ENCODE results near the gene CPB1. TPM values are rescaled to one million over a fixed set of nuclear protein-coding genes. Genes with fewer than 3 reads are reported as not detected.

The CPB1 gene
- total and polyA plus RNA-seq, 2 of the 8 experiments (the other 6 are each of a cell fraction or from before 2014, with no cell fraction given) = not detected

- no peak within 1 kb of the TSS for H2BK120ac ChIP-seq (replicated peaks; ENCODE audit: low read depth, low read length)
- H2BK20ac ChIP-seq (ENCODE audit: low read length) = no peak within 1 kb of the TSS
- no peak within 1 kb of the TSS for H4K8ac ChIP-seq (ENCODE audit: extremely low read depth, insufficient read depth, low read length)
- no peaks in the 10 kb centered on the region for H3K79me2 ChIP-seq (ENCODE audit: control insufficient read depth in 1 of 2, insufficient read depth in 2 of 2, low read length in 2 of 2)
- no peak within 1 kb of the TSS for H2BK15ac ChIP-seq (ENCODE audit: low read length)
- H3K56ac ChIP-seq (replicated peaks; ENCODE audit: insufficient read length, low read depth, low read length) = no peak within 1 kb of the TSS
- H3K36me3 ChIP-seq (ENCODE audit: control insufficient read depth in 2 of 4, insufficient read depth in 4 of 4, low read length in 3 of 4) = no peaks in the 10 kb centered on the region
- H4K91ac ChIP-seq (replicated peaks; ENCODE audit: insufficient read length, low read length) = no peak within 1 kb of the TSS
- H2BK12ac ChIP-seq (ENCODE audit: low read depth, low read length) = no peak within 1 kb of the TSS
- no peak within 1 kb of the TSS for H3K14ac ChIP-seq (ENCODE audit: insufficient read length)
- no peak within 1 kb of the TSS for H3K9ac ChIP-seq (replicated peaks in 1 of 4; ENCODE audit: extremely low read depth in 1 of 4, low read depth in 3 of 4, low read length in 3 of 4)
- H2AK5ac ChIP-seq (ENCODE audit: low read depth, low read length) = no peak within 1 kb of the TSS
- no peak within 1 kb of the TSS for H3K18ac ChIP-seq (ENCODE audit: extremely low read depth, low read length)
- no peak within 1 kb of the TSS for H3K27ac ChIP-seq (ENCODE audit: low read depth, low read length)
- no peaks in the 10 kb centered on the region for H3K79me1 ChIP-seq (ENCODE audit: low read depth, low read length)
- H2AFZ ChIP-seq (ENCODE audit: low read length) = no peak within 1 kb of the TSS
- H4K5ac ChIP-seq (ENCODE audit: insufficient read length, low read depth, low read length) = no peak within 1 kb of the TSS
- ChIA-PET POLR2A (ENCODE audit: partially characterized antibody) (no interaction called here), CTCF (ENCODE audit: partially characterized antibody) (interaction anchor here (0.7 to 12.1 kb wide), 4 partner anchors 15 to 762 kb away, joined by 4 to 189 read pairs (median 11); no protein-coding TSS in a partner anchor)
- no peak within 1 kb of the TSS for H2BK5ac ChIP-seq (ENCODE audit: low read depth, low read length)
- FAIRE-seq (no peak), DNase-seq (ENCODE audit: low read depth in 1 of 2, low spot score in 2 of 2) (no peak)
- H3K4me1 ChIP-seq (replicated peaks in 1 of 4; ENCODE audit: control insufficient read depth in 3 of 4, insufficient read depth in 4 of 4, low read length in 3 of 4) = no peaks in the 10 kb centered on the region
- no peaks in the 10 kb centered on the region for H4K20me1 ChIP-seq (replicated peaks in 1 of 2; ENCODE audit: control insufficient read depth in 1 of 2, insufficient read depth in 2 of 2, low read length in 2 of 2)
- no peaks in the 10 kb centered on the region for H3K23me2 ChIP-seq (ENCODE audit: low read depth, low read length)
- WGBS, 2 experiments (ENCODE audit: extremely low coverage in 1 of 2, insufficient coverage in 1 of 2, insufficient read length in 1 of 2, insufficient replicate concordance in 2 of 2, low coverage in 1 of 2, low lambda C conversion rate in 2 of 2, missing lambda C conversion rate in 1 of 2) = 94% methylated on average over 1 of the region's 1 CpG; no CpG with 5 or more reads in 1 of the 2 experiments
- no peak within 1 kb of the TSS for H3K23ac ChIP-seq (ENCODE audit: insufficient read length)
- H3K27me3 ChIP-seq (replicated peaks in 1 of 4; ENCODE audit: control insufficient read depth in 3 of 4, extremely low read depth in 1 of 4, insufficient read depth in 3 of 4, low read length in 3 of 4) = no peaks in the 10 kb centered on the region
- H3K4ac ChIP-seq (replicated peaks; ENCODE audit: insufficient read length, low read depth, low read length) = no peak within 1 kb of the TSS
- no peak within 1 kb of the TSS for H3K4me2 ChIP-seq (ENCODE audit: insufficient read depth in 1 of 2, low read depth in 2 of 2, low read length in 2 of 2)
- H3K9me3 ChIP-seq (ENCODE audit: insufficient read depth in 2 of 2, low read depth in 1 of 2, low read length in 1 of 2) = no peaks in the 10 kb centered on the region
- no peak within 1 kb of the TSS for H3K4me3 ChIP-seq (ENCODE audit: extremely low read depth in 1 of 4, insufficient read depth in 2 of 4, low read depth in 3 of 4, low read length in 4 of 4)
- TF ChIP-seq TBP (IDR thresholded peaks at IDR 0.05; ENCODE audit: low read depth, low read length) (no peak), CBX8 (IDR thresholded peaks at IDR 0.05; ENCODE audit: borderline replicate concordance, low read depth, low read length) (no peak), PHF8 (conservative IDR thresholded peaks at IDR 0.05; ENCODE audit: low read depth, low read length) (no peak), ASH2L (IDR thresholded peaks at IDR 0.05; ENCODE audit: low read length) (no peak), CHD1 (IDR thresholded peaks at IDR 0.05; ENCODE audit: low read depth, low read length) (no peak), CBX5 (IDR thresholded peaks at IDR 0.05; ENCODE audit: low read depth, low read length) (no peak), SAP30 (IDR thresholded peaks at IDR 0.05; ENCODE audit: insufficient read depth, insufficient replicate concordance, low read length) (no peak), CTBP2 (IDR thresholded peaks at IDR 0.05; ENCODE audit: borderline replicate concordance, insufficient read depth, insufficient read length, low read length) (no peak), RXRA (IDR thresholded peaks at IDR 0.05; ENCODE audit: insufficient read depth, low read depth, low read length) (no peak), ATF3 (IDR thresholded peaks at IDR 0.05; ENCODE audit: insufficient read depth, low read depth, low read length) (no peak), YY1 (IDR thresholded peaks at IDR 0.05; ENCODE audit: low read depth, low read length) (no peak), MAFK (IDR thresholded peaks at IDR 0.05; ENCODE audit: low read depth, low read length) (no peak), GTF2F1 (IDR thresholded peaks at IDR 0.05; ENCODE audit: borderline replicate concordance, low read depth, low read length) (no peak)
These were observed 37.4 kb downstream of the CPB1 start, which contains the start of gene CPA3 for GRCh38 chr3:148865049-148865448. Gene CPA3, plus strand, starts transcription at chr3:148865296. Its CDS starts 12 bp downstream, at chr3:148865308.
